Calu3 (cell line): ENCODE measurements around the gene PITX3. TPM values are rescaled to one million over a fixed set of nuclear protein-coding genes. Genes with fewer than 3 reads are reported as not detected.

Experiments used
- BruUV-seq: library from RNA; stranded (reverse); fragments of 400-500 nt; replicated peaks from 2 replicates; lab custom pipeline; 2021; lab: Mats Ljungman, UMichigan
- CTCF ChIA-PET: fragments of 300-600 bp; sonication (Branson Sonifier 250); formaldehyde crosslinking; loops from one replicate; lab custom pipeline; 2022; ENCODE audit warnings: antibody characterized with exemption; lab: Charles Lee
- DNase-seq: peaks from one replicate; pipeline ENCODE4 v3.0.0; 2022
- H3K27ac Mint-ChIP-seq: one replicate; pipeline ENCODE4 v1.8.0; 2022; ENCODE audit warnings: mixed read lengths; ENCODE audit not compliant: unreplicated experiment
- H3K27me3 Mint-ChIP-seq: one replicate; pipeline ENCODE4 v1.8.0; 2022; ENCODE audit warnings: mixed read lengths; ENCODE audit not compliant: unreplicated experiment
- H3K36me3 Mint-ChIP-seq: one replicate; pipeline ENCODE4 v1.8.0; 2022; ENCODE audit warnings: mild to moderate bottlenecking, moderate library complexity, mixed read lengths; ENCODE audit not compliant: insufficient read depth, unreplicated experiment
- H3K4me1 Mint-ChIP-seq: one replicate; pipeline ENCODE4 v1.8.0; 2022; ENCODE audit warnings: mild to moderate bottlenecking, low read depth, mixed read lengths; ENCODE audit not compliant: unreplicated experiment
- H3K4me3 Mint-ChIP-seq: one replicate; pipeline ENCODE4 v1.8.0; 2022; ENCODE audit warnings: mild to moderate bottlenecking, low read depth, moderate library complexity, mixed read lengths; ENCODE audit not compliant: unreplicated experiment
- H3K9me3 Mint-ChIP-seq: one replicate; pipeline ENCODE4 v1.8.0; 2022; ENCODE audit warnings: low read depth, mixed read lengths; ENCODE audit not compliant: unreplicated experiment
- CTCF ChIP-seq: fragments of 200-600 bp; IDR thresholded peaks from one replicate; pipeline ENCODE4 v1.8.0; 2022; ENCODE audit warnings: antibody characterized with exemption; ENCODE audit not compliant: unreplicated experiment
- intact Hi-C: fragments of 100-400 bp; cut with micrococcal nuclease; formaldehyde crosslinking; loops from one replicate; pipeline ENCODE4 v1.10.0; 2022; ENCODE audit not compliant: unreplicated experiment
- total RNA-seq: library from RNA; stranded (reverse); gene quantifications from 2 replicates; pipeline ENCODE4 v1.2.3, GENCODE V29; 2022

Gene PITX3
- total RNA-seq, 1 experiment from 2014 or later = not detected

DNA sequence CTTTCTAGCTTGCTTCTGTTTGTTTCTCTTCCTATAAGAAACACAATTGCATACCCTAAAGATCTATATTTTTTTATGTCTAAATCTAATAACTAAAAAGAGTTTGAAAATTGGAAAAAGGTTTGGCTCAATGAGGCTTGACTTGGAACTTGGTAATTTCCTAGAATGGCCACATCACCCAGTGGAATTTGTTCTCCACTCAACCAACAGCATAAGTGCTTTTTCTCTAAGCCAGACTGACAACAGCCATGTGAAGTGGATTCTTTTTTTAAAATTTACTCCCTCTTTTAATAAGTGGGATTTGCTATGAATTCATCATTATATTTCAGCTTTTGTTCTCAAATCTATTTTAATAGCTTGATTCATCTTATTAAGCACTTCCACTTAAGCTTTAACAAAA, 37.8 kb upstream of the PITX3 start:
- Mint-ChIP-seq H3K27ac (no peak overlapping the region), H3K4me3 (no peak overlapping the region), H3K4me1 (no peaks in the 10 kb centered on the region), H3K27me3 (no peaks in the 10 kb centered on the region), H3K36me3 (no peaks in the 10 kb centered on the region), H3K9me3 (no peaks in the 10 kb centered on the region)
- TF ChIP-seq CTCF = no peak
- CTCF ChIA-PET = interaction anchor here (0.6 kb wide), 1 partner anchor 1249 kb away, joined by 3 read pairs; no protein-coding TSS in a partner anchor
- no peak for DNase-seq
- BruUV-seq = no TSS peak
- intact Hi-C loops = no loop called here

DNA sequence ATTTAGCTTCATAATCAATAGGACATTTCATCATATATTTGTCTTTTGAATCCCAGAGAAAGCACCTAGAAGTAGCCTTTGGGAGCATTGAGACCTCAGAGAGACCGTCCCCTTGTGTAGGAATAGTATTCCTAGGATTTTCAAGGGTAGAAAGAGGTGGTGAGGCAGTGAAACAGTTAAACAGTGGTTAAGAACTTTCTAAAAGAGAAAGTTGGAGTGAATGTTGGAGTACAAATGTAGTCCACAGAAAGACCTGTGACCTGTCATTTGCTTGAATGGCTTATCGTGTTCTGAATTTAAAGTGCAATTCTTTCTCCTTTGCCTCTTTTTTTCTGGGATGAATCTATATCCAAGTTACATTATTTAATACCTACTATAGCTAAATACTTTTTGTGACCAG, 34.0 kb upstream of the PITX3 start:
- H3K9me3 Mint-ChIP-seq = no peaks in the 10 kb centered on the region
- CTCF ChIA-PET = no interaction called here
- DNase-seq = no peak
- H3K36me3 Mint-ChIP-seq = no peaks in the 10 kb centered on the region
- no peak overlapping the region for H3K27ac Mint-ChIP-seq
- no peak overlapping the region for H3K4me3 Mint-ChIP-seq
- H3K27me3 Mint-ChIP-seq = no peaks in the 10 kb centered on the region
- BruUV-seq = no TSS peak
- TF ChIP-seq CTCF = no peak
- H3K4me1 Mint-ChIP-seq = no peaks in the 10 kb centered on the region
- intact Hi-C loops = no loop called here

- Mint-ChIP-seq H3K27me3 (no peaks in the 10 kb centered on the region), H3K4me1 (peaks cover 4% of the 10 kb centered on the region)
- CTCF ChIA-PET = no interaction called here
Measured at GRCh38 chr10:102274062-102274461, 32.8 kb upstream of the PITX3 start.

GRCh38 chr10:102269017-102269416, 27.7 kb upstream of the PITX3 start:
- DNase-seq = no peak
- intact Hi-C loops = no loop called here
- H3K9me3 Mint-ChIP-seq = no peaks in the 10 kb centered on the region
- H3K36me3 Mint-ChIP-seq = no peaks in the 10 kb centered on the region
- H3K4me1 Mint-ChIP-seq = peaks cover 15% of the 10 kb centered on the region
- no peak overlapping the region for H3K27ac Mint-ChIP-seq
- TF ChIP-seq CTCF = no peak
- no peaks in the 10 kb centered on the region for H3K27me3 Mint-ChIP-seq
- CTCF ChIA-PET = no interaction called here
- BruUV-seq = no TSS peak
- no peak overlapping the region for H3K4me3 Mint-ChIP-seq

More at GRCh38 chr10:102274062-102274461, 32.8 kb upstream of the PITX3 start:
- Mint-ChIP-seq H3K27ac (no peak overlapping the region), H3K4me3 (no peak overlapping the region), H3K36me3 (no peaks in the 10 kb centered on the region), H3K9me3 (no peaks in the 10 kb centered on the region)
- no peak for DNase-seq
- intact Hi-C loops = no loop called here
- TF ChIP-seq CTCF = no peak
- BruUV-seq = no TSS peak
